ENCODE data around the gene KIDINS220.

KIDINS220 gene

DNA sequence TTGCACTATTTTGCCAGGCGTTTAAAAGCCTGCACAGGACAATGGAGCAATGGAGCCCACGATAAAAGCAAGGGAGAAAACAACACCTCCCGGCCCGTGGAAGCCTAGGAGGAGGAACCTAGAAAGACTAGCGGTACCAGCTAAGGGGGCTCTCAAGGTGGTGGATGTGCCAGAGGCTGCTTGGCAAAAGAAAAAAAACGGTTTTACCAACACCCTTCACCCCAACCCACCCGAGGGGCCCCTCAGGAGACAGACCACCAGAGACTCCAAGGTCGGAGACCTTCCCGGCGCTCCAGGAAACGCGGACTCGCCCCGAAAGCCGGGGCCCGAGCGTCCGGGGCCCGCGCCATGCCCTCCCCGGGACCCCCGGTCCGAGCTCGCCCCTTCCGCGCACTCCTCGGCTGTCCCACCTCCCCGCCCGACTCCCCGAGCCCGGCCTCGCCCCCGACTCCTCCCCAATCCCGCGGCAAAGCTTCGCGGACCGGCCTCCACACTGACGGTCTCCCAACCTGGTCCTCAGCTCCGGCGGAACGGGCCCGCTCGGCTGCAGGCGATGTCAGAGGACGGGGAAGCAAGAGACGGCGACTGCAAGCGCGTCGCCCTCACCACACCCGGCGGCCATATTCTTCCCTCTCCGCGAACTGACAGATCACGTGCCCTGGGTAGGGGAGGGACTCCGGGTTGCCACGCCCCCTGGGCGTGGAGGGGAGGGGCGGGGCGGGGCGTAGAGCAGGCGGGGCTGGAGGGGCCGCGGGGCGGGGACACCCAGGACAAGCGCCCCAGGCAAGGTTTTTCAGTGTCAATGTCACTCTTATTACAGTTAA lies at the start of gene KIDINS220:
Gene KIDINS220, minus strand, starts transcription at position 643 of the 824 bp plus-strand sequence. CDS start 10,520 bp downstream, outside the sequence.
- peak; percentile 94 for ATAC-seq
- no peak for TF ChIP-seq ESRRG (CRISPR knock-in tag; IDR thresholded peaks at IDR 0.05)
- no peak for TF ChIP-seq OSR1 (CRISPR knock-in tag; IDR thresholded peaks at IDR 0.05)
- no peak for TF ChIP-seq PPARA (CRISPR knock-in tag; IDR thresholded peaks at IDR 0.05; ENCODE audit: borderline replicate concordance)
- no peak for TF ChIP-seq CSDC2 (CRISPR knock-in tag; IDR thresholded peaks at IDR 0.05)
- no peak for TF ChIP-seq TOX (CRISPR knock-in tag; IDR thresholded peaks at IDR 0.05; ENCODE audit: borderline replicate concordance)
- no peak for TF ChIP-seq ZFP30 (CRISPR knock-in tag; IDR thresholded peaks at IDR 0.05)
- no peak for TF ChIP-seq ZNF70 (CRISPR knock-in tag; IDR thresholded peaks at IDR 0.05)
- no peak for TF ChIP-seq BACH2 (CRISPR knock-in tag; IDR thresholded peaks at IDR 0.05; ENCODE audit: borderline replicate concordance)
- TF ChIP-seq ZFP3 (CRISPR knock-in tag; IDR thresholded peaks at IDR 0.05) = no peak
- TF ChIP-seq, protein P1, sequence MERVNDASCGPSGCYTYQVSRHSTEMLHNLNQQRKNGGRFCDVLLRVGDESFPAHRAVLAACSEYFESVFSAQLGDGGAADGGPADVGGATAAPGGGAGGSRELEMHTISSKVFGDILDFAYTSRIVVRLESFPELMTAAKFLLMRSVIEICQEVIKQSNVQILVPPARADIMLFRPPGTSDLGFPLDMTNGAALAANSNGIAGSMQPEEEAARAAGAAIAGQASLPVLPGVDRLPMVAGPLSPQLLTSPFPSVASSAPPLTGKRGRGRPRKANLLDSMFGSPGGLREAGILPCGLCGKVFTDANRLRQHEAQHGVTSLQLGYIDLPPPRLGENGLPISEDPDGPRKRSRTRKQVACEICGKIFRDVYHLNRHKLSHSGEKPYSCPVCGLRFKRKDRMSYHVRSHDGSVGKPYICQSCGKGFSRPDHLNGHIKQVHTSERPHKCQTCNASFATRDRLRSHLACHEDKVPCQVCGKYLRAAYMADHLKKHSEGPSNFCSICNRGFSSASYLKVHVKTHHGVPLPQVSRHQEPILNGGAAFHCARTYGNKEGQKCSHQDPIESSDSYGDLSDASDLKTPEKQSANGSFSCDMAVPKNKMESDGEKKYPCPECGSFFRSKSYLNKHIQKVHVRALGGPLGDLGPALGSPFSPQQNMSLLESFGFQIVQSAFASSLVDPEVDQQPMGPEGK (CRISPR knock-in tag; IDR thresholded peaks at IDR 0.05; ENCODE audit: borderline replicate concordance) = no peak
- no peak for TF ChIP-seq ZNF565 (CRISPR knock-in tag; conservative IDR thresholded peaks at IDR 0.05; ENCODE audit: low read depth)
- TF ChIP-seq GLIS3 (CRISPR knock-in tag; IDR thresholded peaks at IDR 0.05) = no peak
- no peak for TF ChIP-seq TCF4 (CRISPR knock-in tag; IDR thresholded peaks at IDR 0.05; ENCODE audit: borderline replicate concordance)
- TF ChIP-seq ISL1 (CRISPR knock-in tag; IDR thresholded peaks at IDR 0.05) = no peak
- TF ChIP-seq, protein P2, sequence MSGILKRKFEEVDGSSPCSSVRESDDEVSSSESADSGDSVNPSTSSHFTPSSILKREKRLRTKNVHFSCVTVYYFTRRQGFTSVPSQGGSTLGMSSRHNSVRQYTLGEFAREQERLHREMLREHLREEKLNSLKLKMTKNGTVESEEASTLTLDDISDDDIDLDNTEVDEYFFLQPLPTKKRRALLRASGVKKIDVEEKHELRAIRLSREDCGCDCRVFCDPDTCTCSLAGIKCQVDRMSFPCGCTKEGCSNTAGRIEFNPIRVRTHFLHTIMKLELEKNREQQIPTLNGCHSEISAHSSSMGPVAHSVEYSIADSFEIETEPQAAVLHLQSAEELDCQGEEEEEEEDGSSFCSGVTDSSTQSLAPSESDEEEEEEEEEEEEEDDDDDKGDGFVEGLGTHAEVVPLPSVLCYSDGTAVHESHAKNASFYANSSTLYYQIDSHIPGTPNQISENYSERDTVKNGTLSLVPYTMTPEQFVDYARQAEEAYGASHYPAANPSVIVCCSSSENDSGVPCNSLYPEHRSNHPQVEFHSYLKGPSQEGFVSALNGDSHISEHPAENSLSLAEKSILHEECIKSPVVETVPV (CRISPR knock-in tag; IDR thresholded peaks at IDR 0.05) = no peak
- TF ChIP-seq, protein P3, sequence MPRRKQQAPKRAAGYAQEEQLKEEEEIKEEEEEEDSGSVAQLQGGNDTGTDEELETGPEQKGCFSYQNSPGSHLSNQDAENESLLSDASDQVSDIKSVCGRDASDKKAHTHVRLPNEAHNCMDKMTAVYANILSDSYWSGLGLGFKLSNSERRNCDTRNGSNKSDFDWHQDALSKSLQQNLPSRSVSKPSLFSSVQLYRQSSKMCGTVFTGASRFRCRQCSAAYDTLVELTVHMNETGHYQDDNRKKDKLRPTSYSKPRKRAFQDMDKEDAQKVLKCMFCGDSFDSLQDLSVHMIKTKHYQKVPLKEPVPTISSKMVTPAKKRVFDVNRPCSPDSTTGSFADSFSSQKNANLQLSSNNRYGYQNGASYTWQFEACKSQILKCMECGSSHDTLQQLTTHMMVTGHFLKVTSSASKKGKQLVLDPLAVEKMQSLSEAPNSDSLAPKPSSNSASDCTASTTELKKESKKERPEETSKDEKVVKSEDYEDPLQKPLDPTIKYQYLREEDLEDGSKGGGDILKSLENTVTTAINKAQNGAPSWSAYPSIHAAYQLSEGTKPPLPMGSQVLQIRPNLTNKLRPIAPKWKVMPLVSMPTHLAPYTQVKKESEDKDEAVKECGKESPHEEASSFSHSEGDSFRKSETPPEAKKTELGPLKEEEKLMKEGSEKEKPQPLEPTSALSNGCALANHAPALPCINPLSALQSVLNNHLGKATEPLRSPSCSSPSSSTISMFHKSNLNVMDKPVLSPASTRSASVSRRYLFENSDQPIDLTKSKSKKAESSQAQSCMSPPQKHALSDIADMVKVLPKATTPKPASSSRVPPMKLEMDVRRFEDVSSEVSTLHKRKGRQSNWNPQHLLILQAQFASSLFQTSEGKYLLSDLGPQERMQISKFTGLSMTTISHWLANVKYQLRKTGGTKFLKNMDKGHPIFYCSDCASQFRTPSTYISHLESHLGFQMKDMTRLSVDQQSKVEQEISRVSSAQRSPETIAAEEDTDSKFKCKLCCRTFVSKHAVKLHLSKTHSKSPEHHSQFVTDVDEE (CRISPR knock-in tag; IDR thresholded peaks at IDR 0.05) = no peak
- no peak for TF ChIP-seq ZNF8 (CRISPR knock-in tag; IDR thresholded peaks at IDR 0.05)
- no peak for TF ChIP-seq RARB (CRISPR knock-in tag; IDR thresholded peaks at IDR 0.05)

DNA sequence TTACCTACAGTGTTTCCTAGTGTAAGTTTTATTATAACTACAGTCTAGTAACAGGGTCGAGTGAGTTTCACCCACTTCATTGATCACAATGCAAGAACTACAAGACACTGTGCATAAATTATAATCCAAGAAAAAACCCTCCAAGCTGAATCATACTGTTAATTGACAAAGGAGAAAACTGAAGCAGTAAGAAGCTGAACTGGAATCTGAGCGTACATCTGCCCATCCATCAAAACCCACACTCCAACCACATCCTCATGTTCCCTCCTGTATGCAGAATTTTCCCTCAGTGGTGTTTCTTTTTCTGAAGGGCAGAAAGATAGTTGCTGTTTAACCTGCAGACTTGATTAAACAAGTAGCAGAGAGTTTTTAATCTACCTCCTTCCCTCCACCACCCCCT lies 49.5 kb upstream of the KIDINS220 start:
- TF ChIP-seq ZNF70 (CRISPR knock-in tag; IDR thresholded peaks at IDR 0.05) (no peak), ISL1 (CRISPR knock-in tag; IDR thresholded peaks at IDR 0.05) (no peak), PPARA (CRISPR knock-in tag; IDR thresholded peaks at IDR 0.05; ENCODE audit: borderline replicate concordance) (no peak), OSR1 (CRISPR knock-in tag; IDR thresholded peaks at IDR 0.05) (no peak), TOX (CRISPR knock-in tag; IDR thresholded peaks at IDR 0.05; ENCODE audit: borderline replicate concordance) (no peak), SNAI2 (CRISPR knock-in tag; IDR thresholded peaks at IDR 0.05) (no peak), BACH2 (CRISPR knock-in tag; IDR thresholded peaks at IDR 0.05; ENCODE audit: borderline replicate concordance) (no peak)
- TF ChIP-seq, protein P4, sequence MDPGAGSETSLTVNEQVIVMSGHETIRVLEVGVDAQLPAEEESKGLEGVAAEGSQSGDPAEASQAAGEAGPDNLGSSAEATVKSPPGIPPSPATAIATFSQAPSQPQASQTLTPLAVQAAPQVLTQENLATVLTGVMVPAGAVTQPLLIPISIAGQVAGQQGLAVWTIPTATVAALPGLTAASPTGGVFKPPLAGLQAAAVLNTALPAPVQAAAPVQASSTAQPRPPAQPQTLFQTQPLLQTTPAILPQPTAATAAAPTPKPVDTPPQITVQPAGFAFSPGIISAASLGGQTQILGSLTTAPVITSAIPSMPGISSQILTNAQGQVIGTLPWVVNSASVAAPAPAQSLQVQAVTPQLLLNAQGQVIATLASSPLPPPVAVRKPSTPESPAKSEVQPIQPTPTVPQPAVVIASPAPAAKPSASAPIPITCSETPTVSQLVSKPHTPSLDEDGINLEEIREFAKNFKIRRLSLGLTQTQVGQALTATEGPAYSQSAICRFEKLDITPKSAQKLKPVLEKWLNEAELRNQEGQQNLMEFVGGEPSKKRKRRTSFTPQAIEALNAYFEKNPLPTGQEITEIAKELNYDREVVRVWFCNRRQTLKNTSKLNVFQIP (CRISPR knock-in tag; IDR thresholded peaks at IDR 0.05; ENCODE audit: borderline replicate concordance, low read depth) = no peak
- TF ChIP-seq, protein P1 (CRISPR knock-in tag; IDR thresholded peaks at IDR 0.05; ENCODE audit: borderline replicate concordance) = no peak
- TF ChIP-seq, protein P3 (CRISPR knock-in tag; IDR thresholded peaks at IDR 0.05) = no peak
- ATAC-seq = no peak
